Panc1 (cell line): Measurements from ENCODE around the gene RCOR3.

ENCODE experiments used
- POLR2AphosphoS5 ChIP-seq: IDR thresholded peaks from 2 replicates; pipeline ENCODE4 v1.6.1; 2012; ENCODE audit warnings: mild to moderate bottlenecking, low read depth, low read length, moderate library complexity
- TF ChIP-seq, protein P1 (sequence below): fragments of 450-650 bp; IDR thresholded peaks from 2 replicates; pipeline ENCODE4 v1.5.1; 2017; ENCODE audit warnings: mild to moderate bottlenecking

DNA sequence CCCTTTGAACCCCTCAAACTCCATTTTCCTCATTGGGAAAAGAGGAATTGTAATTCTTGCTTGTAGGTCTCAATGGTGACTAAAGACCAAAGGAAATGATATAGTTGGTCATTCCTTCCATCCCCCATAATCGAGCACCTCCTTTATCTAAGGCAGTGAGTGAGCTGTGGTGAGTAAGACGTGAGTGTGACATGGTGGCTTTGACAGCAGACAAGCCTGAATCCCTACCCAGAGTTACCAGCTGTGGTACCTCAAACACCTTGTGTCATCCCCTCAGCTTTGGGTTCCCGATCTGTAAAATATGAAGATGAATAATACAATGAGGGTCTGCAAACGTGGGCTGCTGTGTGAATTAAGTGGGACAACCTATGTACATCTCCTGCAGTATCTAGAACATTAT lies 75.8 kb downstream of the RCOR3 start:
- TF ChIP-seq, protein P1, sequence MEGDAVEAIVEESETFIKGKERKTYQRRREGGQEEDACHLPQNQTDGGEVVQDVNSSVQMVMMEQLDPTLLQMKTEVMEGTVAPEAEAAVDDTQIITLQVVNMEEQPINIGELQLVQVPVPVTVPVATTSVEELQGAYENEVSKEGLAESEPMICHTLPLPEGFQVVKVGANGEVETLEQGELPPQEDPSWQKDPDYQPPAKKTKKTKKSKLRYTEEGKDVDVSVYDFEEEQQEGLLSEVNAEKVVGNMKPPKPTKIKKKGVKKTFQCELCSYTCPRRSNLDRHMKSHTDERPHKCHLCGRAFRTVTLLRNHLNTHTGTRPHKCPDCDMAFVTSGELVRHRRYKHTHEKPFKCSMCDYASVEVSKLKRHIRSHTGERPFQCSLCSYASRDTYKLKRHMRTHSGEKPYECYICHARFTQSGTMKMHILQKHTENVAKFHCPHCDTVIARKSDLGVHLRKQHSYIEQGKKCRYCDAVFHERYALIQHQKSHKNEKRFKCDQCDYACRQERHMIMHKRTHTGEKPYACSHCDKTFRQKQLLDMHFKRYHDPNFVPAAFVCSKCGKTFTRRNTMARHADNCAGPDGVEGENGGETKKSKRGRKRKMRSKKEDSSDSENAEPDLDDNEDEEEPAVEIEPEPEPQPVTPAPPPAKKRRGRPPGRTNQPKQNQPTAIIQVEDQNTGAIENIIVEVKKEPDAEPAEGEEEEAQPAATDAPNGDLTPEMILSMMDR = no peak
- no peak for TF ChIP-seq POLR2AphosphoS5
